H9 (cell line): ENCODE results near the gene F13A1. TPM values are rescaled to one million over a fixed set of nuclear protein-coding genes. Genes with fewer than 3 reads are reported as not detected.

Experiments used
- DNase-seq: peaks from one replicate; pipeline ENCODE4 v3.0.0-alpha.2; 2017
- H2AFZ ChIP-seq: one replicate; pipeline ENCODE4 v1.6.1; 2013; ENCODE audit warnings: mild to moderate bottlenecking, low read length, control low read depth, moderate library complexity
- H2AK5ac ChIP-seq: 2 replicates; pipeline ENCODE4 v1.6.1; 2013; ENCODE audit warnings: low read length, control low read depth, mixed read lengths; ENCODE audit not compliant: insufficient read length
- H2BK120ac ChIP-seq: one replicate; pipeline ENCODE4 v1.6.1; 2013; ENCODE audit warnings: low read depth, mild to moderate bottlenecking, low read length, control low read depth, inconsistent platforms; ENCODE audit not compliant: poor library complexity, severe bottlenecking
- H2BK12ac ChIP-seq: 2 replicates; pipeline ENCODE4 v1.6.1; 2013; ENCODE audit warnings: low read length, control low read depth, mixed read lengths, low read depth; ENCODE audit not compliant: insufficient read length
- H2BK15ac ChIP-seq: 2 replicates; pipeline ENCODE4 v1.6.1; 2013; ENCODE audit warnings: low read depth, low read length, control low read depth
- H2BK20ac ChIP-seq: one replicate; pipeline ENCODE4 v1.6.1; 2013; ENCODE audit warnings: low read depth, mild to moderate bottlenecking, low read length, control low read depth, inconsistent platforms; ENCODE audit not compliant: poor library complexity, severe bottlenecking
- H2BK5ac ChIP-seq: 2 replicates; pipeline ENCODE4 v1.6.1; 2013; ENCODE audit warnings: low read length, control low read depth, mixed read lengths; ENCODE audit not compliant: insufficient read length
- H3K14ac ChIP-seq: 2 replicates; pipeline ENCODE4 v1.6.1; 2013; ENCODE audit warnings: low read length, control low read depth; ENCODE audit not compliant: insufficient read depth
- H3K18ac ChIP-seq: 2 replicates; pipeline ENCODE4 v1.6.1; 2013; ENCODE audit warnings: low read depth, mild to moderate bottlenecking, mixed read lengths, low read length, control low read depth; ENCODE audit not compliant: insufficient read length
- H3K23ac ChIP-seq: 2 replicates; pipeline ENCODE4 v1.6.1; 2013; ENCODE audit warnings: low read length, control low read depth, mixed read lengths, low read depth; ENCODE audit not compliant: insufficient read length
- H3K23me2 ChIP-seq: 2 replicates; pipeline ENCODE4 v1.6.1; 2013; ENCODE audit warnings: low read depth, mild to moderate bottlenecking, mixed read lengths, low read length, control low read depth; ENCODE audit not compliant: insufficient read length, poor library complexity, severe bottlenecking
- H3K27ac ChIP-seq: 2 replicates; pipeline ENCODE4 v1.5.1; 2013; ENCODE audit warnings: low read length, control low read depth, mixed read lengths, low read depth; ENCODE audit not compliant: insufficient read length
- H3K27me3 ChIP-seq: 2 replicates; pipeline ENCODE4 v1.6.1; 2013; ENCODE audit warnings: low read length, control low read depth, inconsistent platforms; ENCODE audit not compliant: insufficient read depth
- H3K4ac ChIP-seq: 2 replicates; pipeline ENCODE4 v1.6.1; 2013; ENCODE audit warnings: low read depth, mild to moderate bottlenecking, control low read depth, inconsistent platforms, low read length, moderate library complexity
- H3K4me1 ChIP-seq: 2 replicates; pipeline ENCODE4 v1.6.1; 2013; ENCODE audit warnings: low read length, control low read depth, inconsistent platforms; ENCODE audit not compliant: insufficient read depth
- H3K4me2 ChIP-seq: 2 replicates; pipeline ENCODE4 v1.6.1; 2013; ENCODE audit warnings: low read length, control low read depth, mixed read lengths; ENCODE audit not compliant: insufficient read length, insufficient read depth
- H3K56ac ChIP-seq: 2 replicates; pipeline ENCODE4 v1.6.1; 2013; ENCODE audit warnings: low read depth, mild to moderate bottlenecking, mixed read lengths, low read length, control low read depth; ENCODE audit not compliant: insufficient read length
- H3K79me1 ChIP-seq: 2 replicates; pipeline ENCODE4 v1.6.1; 2013; ENCODE audit warnings: low read depth, mild to moderate bottlenecking, moderate library complexity, low read length, control low read depth, inconsistent platforms; ENCODE audit not compliant: insufficient read depth, poor library complexity, severe bottlenecking
- H3K79me2 ChIP-seq: 2 replicates; pipeline ENCODE4 v1.6.1; 2013; ENCODE audit warnings: low read length, control low read depth, inconsistent platforms; ENCODE audit not compliant: insufficient read depth
- H3K9ac ChIP-seq: 2 replicates; pipeline ENCODE4 v1.6.1; 2013; ENCODE audit warnings: low read length, control low read depth, mixed read lengths; ENCODE audit not compliant: insufficient read length; ENCODE audit errors: extremely low read depth
- H3K9me3 ChIP-seq: one replicate; pipeline ENCODE4 v1.6.1; 2013; ENCODE audit warnings: low read depth, low read length, inconsistent platforms; ENCODE audit not compliant: control insufficient read depth
- H3T11ph ChIP-seq: one replicate; pipeline ENCODE4 v1.6.1; 2013; ENCODE audit warnings: mild to moderate bottlenecking, low read length, control low read depth, inconsistent platforms
- H4K20me1 ChIP-seq: one replicate; pipeline ENCODE4 v1.6.1; 2013; ENCODE audit not compliant: control insufficient read depth, insufficient read length, insufficient read depth
- H4K5ac ChIP-seq: 2 replicates; pipeline ENCODE4 v1.6.1; 2013; ENCODE audit warnings: low read depth, mild to moderate bottlenecking, mixed read lengths, low read length, control low read depth; ENCODE audit not compliant: insufficient read length
- H4K8ac ChIP-seq: replicated peaks from 2 replicates; pipeline ENCODE4 v1.6.1; 2013; ENCODE audit warnings: low read length, control low read depth, mixed read lengths, low read depth; ENCODE audit not compliant: insufficient read length
- H4K91ac ChIP-seq: 2 replicates; pipeline ENCODE4 v1.6.1; 2013; ENCODE audit warnings: low read depth, mild to moderate bottlenecking, moderate library complexity, mixed read lengths, low read length, control low read depth; ENCODE audit not compliant: insufficient read length
- H3K27ac Mint-ChIP-seq, 3 experiments: 2 replicates in 2 of 3; 3 replicates in 1 of 3; pipeline ENCODE4 v1.8.0; 2020 to 2021; ENCODE audit warnings: mixed read lengths in 3 of 3, mild to moderate bottlenecking in 1 of 3, moderate library complexity in 1 of 3
- H3K27me3 Mint-ChIP-seq: 2 replicates; pipeline ENCODE4 v1.8.0; 2021; ENCODE audit warnings: low read depth, mild to moderate bottlenecking, moderate library complexity, mixed read lengths
- H3K36me3 Mint-ChIP-seq, 3 experiments: 2 replicates in 2 of 3; 3 replicates in 1 of 3; pipeline ENCODE4 v1.8.0; 2020 to 2021; ENCODE audit warnings: low read depth in 3 of 3, mixed read lengths in 3 of 3; ENCODE audit not compliant: insufficient read depth in 1 of 3
- H3K4me1 Mint-ChIP-seq, 2 experiments: 2 replicates each; pipeline ENCODE4 v1.8.0; 2020; ENCODE audit warnings: mixed read lengths in 2 of 2
- H3K4me3 Mint-ChIP-seq, 2 experiments: 2 replicates in 1 of 2; 3 replicates in 1 of 2; pipeline ENCODE4 v1.8.0; 2020 to 2021; ENCODE audit warnings: mild to moderate bottlenecking in 2 of 2, mixed read lengths in 2 of 2, moderate library complexity in 1 of 2
- H3K9me3 Mint-ChIP-seq, 2 experiments: 2 replicates in 1 of 2; 3 replicates in 1 of 2; pipeline ENCODE4 v1.8.0; 2020; ENCODE audit warnings: mild to moderate bottlenecking in 2 of 2, mixed read lengths in 2 of 2, moderate library complexity in 1 of 2
- WGBS: extraction: QIAGEN DNeasy Blood & Tissue Kit; methylation state at CpG from one replicate; pipeline ENCODE4 v1.1.7; 2013; ENCODE audit warnings: missing lambda C conversion rate, low lambda C conversion rate, mixed read lengths; ENCODE audit not compliant: insufficient read length; ENCODE audit errors: extremely low coverage; 5-methylcytosine and 5-hydroxymethylcytosine counted together
- total RNA-seq: library from RNA; stranded (reverse); gene quantifications from 2 replicates; pipeline ENCODE4 v1.2.1, GENCODE V29; 2021
- TF ChIP-seq, protein P1 (sequence below): fragments of 200-600 bp; sonication (generic); conservative IDR thresholded peaks from 3 replicates; pipeline ENCODE4 v1.8.0; 2021; ENCODE audit warnings: antibody characterized with exemption, mild to moderate bottlenecking

F13A1 gene
- total RNA-seq, 1 experiment from 2014 or later, result 0.15 TPM

DNA sequence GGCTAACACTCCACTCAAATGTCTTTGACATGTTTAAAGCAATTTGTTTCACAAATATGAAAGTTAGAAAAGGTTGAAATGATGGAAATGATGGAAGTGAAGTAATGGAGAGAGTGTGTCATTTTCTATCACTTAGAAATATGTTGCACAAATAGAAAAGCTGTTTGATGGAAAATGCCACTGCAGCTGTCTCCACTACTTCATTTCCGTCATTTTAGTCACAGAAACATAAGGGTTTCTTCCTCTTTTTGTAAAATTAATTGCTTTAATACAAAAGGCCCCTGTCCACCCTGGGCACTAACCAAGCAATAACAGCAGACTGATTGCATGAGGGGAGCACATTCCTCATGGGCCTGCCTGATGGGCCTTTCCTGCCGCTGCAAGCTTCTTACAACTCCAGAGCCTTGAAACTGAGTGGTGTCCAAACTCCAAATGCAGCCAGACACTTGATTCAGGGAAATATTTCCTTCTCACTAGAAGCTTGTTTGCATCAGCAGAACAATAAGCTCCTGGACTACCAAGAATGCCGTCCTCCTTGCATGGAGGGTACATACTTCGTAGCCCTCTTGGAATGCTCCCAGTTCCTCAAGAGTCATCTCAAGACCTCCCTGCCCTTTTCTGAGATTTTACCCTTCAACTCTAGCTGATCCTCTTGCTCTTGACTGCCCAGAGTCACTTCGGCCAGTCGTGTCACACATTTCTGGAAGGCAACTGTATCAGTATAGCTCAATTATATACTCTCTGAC, 36.1 kb downstream of the F13A1 start:
- H4K8ac ChIP-seq, result no peak overlapping the region
- H4K5ac ChIP-seq, result no peak overlapping the region
- no peak overlapping the region for H3K9ac ChIP-seq
- DNase-seq, result no peak
- H3K79me2 ChIP-seq, result no peaks in the 10 kb centered on the region
- no peaks in the 10 kb centered on the region for H4K20me1 ChIP-seq
- no peak overlapping the region for H3K56ac ChIP-seq
- H3K27me3 ChIP-seq, result no peaks in the 10 kb centered on the region
- no peaks in the 10 kb centered on the region for H3K23me2 ChIP-seq
- H3K4ac ChIP-seq, result no peak overlapping the region
- no peak overlapping the region for H3K4me2 ChIP-seq
- H3T11ph ChIP-seq, result no peak overlapping the region
- WGBS, result no CpG with 5 or more reads among the region's 6 CpGs
- no peak overlapping the region for H3K18ac ChIP-seq
- no peaks in the 10 kb centered on the region for H3K79me1 ChIP-seq
- H4K91ac ChIP-seq, result no peak overlapping the region
- H3K4me1 ChIP-seq, result no peaks in the 10 kb centered on the region
- H2BK5ac ChIP-seq, result no peak overlapping the region
- H2BK20ac ChIP-seq, result no peak overlapping the region
- H3K27ac ChIP-seq, result no peak overlapping the region
- Mint-ChIP-seq H3K36me3 (no peaks in the 10 kb centered on the region), H3K9me3 (no peaks in the 10 kb centered on the region), H3K4me3 (no peak overlapping the region), H3K27ac (no peak overlapping the region), H3K4me1 (no peaks in the 10 kb centered on the region), H3K27me3 (peaks cover 2% of the 10 kb centered on the region; the same call in 1 of the 2 replicates)
- no peak overlapping the region for H2BK120ac ChIP-seq
- TF ChIP-seq, protein P1, sequence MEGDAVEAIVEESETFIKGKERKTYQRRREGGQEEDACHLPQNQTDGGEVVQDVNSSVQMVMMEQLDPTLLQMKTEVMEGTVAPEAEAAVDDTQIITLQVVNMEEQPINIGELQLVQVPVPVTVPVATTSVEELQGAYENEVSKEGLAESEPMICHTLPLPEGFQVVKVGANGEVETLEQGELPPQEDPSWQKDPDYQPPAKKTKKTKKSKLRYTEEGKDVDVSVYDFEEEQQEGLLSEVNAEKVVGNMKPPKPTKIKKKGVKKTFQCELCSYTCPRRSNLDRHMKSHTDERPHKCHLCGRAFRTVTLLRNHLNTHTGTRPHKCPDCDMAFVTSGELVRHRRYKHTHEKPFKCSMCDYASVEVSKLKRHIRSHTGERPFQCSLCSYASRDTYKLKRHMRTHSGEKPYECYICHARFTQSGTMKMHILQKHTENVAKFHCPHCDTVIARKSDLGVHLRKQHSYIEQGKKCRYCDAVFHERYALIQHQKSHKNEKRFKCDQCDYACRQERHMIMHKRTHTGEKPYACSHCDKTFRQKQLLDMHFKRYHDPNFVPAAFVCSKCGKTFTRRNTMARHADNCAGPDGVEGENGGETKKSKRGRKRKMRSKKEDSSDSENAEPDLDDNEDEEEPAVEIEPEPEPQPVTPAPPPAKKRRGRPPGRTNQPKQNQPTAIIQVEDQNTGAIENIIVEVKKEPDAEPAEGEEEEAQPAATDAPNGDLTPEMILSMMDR, result no peak
- no peaks in the 10 kb centered on the region for H3K9me3 ChIP-seq
- no peak overlapping the region for H3K23ac ChIP-seq
- no peak overlapping the region for H2BK15ac ChIP-seq
- H2AK5ac ChIP-seq, result no peak overlapping the region
- H2BK12ac ChIP-seq, result no peak overlapping the region
- no peak overlapping the region for H3K14ac ChIP-seq
- no peak overlapping the region for H2AFZ ChIP-seq
